HG03060 (cell line): Measurements from ENCODE around the gene PSMC5.
"Not testable (repeated sequence)": the region's sequence is repeated elsewhere in the genome, so short reads cannot be mapped to it uniquely, and the experiment has no call there.

ENCODE experiments used
- ATAC-seq: cut with Tn5 transposase; IDR thresholded peaks from one replicate; pipeline ENCODE4 v1.9.1; 2021; ENCODE audit warnings: low read depth, moderate number of reproducible peaks; ENCODE audit not compliant: unreplicated experiment

The PSMC5 gene

GRCh38 chr17:63837480-63837879 is 10.2 kb downstream of the PSMC5 start:
- no peak for ATAC-seq

DNA sequence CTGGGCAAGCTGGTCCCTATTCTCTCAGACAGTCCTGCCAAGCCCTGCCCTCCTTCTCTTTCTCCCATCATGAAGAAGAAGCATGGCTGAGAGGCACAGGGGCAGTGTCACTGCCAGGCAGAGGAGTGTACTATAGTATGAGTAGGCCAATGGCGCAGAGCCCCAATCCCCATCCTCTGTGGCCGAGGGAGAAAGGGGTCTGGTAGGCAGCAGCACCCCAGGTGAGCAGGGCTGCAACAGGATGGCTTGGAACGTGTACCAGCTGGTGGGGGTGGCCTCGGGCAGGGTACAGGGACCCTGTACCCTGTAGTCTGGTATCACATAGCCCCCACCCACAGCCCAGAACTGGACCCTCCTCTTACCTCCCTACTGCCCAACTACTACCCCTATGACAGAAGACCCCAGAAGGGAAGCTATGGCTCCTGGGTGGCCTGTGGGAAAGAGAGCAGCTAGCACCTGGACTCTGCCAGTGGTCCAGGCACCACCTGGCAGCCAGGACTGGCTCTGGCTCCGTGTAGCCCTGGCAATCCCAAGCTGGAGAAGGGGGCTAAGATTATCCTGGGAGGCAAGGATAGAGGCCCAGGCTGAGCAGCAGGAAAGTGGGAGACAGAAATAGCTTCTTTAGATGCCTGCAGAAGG is 10.8 kb downstream of the PSMC5 start:
- ATAC-seq, result no peak

- ATAC-seq, result no peak
Measured at GRCh38 chr17:63838631-63839171, 11.5 kb downstream of the PSMC5 start.

DNA sequence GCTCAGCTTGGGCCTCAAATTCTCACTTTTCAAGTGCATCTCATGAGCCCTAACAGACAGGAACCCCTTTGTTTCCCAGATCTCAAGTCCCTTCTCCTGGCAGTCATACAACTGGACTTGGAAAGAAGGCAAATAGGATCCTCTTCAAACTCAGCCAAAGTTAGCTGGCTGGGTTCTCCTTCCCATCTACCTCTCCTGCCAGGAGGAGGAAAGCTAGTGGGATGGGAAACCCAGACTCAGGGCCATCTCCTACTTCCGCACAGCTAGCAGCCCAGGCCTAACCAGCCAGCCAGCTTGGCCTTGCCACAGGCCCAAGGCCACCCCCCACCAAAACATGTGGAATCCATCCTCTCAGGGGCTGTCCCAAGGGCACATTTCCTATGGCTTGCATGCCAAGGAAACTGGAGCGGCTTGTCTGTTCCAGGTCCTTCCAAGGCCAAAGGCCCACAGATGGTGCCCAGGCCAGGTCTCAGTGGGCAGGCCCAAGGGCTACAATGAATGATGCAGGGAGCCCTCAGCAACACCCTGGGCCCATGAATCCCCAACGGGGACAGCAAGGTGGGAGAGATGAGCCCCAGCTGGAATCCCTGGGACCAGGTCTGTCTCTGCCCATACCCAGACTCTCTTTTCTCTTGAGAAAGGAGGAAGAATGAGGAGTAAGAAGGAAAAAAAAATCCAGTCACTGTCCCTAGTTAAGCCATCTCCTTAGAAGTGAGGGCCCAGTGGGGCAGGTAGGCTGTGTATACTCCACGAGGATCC is 13.5 kb downstream of the PSMC5 start:
- no peak for ATAC-seq

DNA sequence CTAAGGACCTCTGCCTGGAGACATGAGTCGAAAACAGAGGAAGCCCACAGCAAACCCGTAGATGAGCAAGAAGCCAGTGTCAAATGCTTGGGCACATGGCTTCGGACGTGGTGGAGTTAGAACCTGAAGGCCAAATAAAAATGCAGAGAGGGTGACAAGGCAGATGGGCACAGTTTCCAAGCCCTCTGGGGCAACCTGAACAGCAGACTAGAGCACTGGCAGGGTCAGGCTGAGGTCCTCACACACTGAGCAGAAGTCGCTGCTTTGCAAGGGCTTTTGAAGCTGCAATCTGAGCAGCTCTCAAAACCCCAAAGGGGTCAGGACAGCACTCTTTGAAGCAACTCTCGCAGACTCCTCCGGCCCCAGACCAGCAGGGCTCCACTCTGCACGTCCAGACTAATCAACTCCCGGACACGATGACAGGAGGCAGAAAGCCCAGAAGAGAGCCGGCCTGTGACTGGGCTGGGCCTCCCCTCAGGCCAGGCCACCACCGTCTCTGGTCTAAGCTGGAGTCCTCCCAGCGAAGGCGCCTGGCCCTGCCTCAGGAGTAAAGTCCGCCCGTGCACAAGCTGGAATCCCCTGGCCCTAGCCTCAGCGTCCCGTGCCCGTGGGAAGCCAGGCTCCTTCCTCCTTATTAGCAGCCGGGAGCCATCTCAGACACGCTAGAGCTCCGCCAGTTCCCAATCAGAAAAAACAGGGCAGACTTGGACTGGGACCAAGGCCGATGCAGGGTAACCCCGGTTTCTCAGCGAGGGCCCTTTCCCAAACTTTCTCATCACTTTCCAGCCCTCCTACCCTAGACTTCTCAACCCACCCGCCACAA is 14.3 kb downstream of the PSMC5 start:
- no peak for ATAC-seq

DNA sequence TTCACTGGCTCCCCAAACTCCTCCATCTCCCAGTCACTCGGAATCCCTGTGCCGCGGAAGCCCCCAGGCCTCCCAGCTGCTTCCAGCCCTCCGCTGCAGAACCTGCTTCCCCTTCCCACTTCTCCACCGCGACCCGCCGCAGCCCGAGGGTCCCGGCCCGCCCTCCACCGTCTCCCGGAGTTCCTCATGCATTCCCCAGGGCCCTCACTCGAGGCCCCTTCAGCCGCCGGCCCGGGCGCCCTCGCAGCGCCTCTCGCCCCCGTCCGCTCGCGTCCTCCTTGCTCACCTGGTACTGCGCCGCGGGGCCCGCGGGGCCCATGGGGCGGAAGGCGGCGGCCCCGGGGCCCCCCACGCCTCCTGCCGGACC is 14.9 kb downstream of the PSMC5 start:
- ATAC-seq, result no peak

GRCh38 chr17:63842540-63843386 is 15.5 kb downstream of the PSMC5 start, which contains the start of gene SMARCD2:
SMARCD2 (minus strand) TSS chr17:63842685; CDS start chr17:63842674, 11 bp downstream.
- ATAC-seq, result peak; percentile 47

GRCh38 chr17:63843387-63843888 is 16.2 kb downstream of the PSMC5 start:
- not testable (repeated sequence) for ATAC-seq

GRCh38 chr17:63843910-63844677 is 16.9 kb downstream of the PSMC5 start:
- no peak for ATAC-seq

- no peak for ATAC-seq
Measured at GRCh38 chr17:63845509-63845908, 18.3 kb downstream of the PSMC5 start.

DNA sequence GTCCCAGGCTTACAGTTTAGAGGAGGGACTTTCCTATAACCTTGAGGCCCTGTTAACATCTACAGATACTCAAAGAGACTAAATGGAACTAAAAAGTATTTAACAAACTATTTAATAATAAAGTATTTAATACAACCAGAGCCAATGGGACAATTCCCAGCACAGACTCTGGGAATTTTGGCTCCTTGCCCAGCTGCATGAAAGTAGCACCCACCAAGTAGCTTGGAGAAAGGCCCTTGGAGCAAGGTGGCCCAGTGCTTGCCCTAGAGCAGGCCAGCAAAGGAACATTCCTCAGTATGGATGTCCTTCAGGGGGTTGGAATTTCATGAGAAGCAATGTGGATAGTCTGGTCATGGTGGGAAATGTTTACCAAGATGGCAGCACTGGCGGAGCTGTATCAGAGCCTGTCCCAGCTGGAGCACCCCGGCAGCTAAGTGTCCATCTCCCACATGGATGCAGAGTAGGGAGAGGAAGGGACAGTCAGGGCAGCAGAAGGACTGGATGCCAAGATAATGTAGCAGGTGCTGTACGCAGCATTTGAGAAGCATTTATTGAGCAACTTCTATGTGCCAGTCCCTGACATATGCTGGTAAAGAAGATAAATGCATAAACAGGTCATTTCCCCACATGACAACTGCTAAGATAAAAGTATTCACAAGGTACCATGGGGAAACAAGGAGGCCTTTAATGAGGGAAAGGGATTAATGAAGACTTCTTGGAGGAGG is 20.5 kb downstream of the PSMC5 start:
- ATAC-seq, result no peak

DNA sequence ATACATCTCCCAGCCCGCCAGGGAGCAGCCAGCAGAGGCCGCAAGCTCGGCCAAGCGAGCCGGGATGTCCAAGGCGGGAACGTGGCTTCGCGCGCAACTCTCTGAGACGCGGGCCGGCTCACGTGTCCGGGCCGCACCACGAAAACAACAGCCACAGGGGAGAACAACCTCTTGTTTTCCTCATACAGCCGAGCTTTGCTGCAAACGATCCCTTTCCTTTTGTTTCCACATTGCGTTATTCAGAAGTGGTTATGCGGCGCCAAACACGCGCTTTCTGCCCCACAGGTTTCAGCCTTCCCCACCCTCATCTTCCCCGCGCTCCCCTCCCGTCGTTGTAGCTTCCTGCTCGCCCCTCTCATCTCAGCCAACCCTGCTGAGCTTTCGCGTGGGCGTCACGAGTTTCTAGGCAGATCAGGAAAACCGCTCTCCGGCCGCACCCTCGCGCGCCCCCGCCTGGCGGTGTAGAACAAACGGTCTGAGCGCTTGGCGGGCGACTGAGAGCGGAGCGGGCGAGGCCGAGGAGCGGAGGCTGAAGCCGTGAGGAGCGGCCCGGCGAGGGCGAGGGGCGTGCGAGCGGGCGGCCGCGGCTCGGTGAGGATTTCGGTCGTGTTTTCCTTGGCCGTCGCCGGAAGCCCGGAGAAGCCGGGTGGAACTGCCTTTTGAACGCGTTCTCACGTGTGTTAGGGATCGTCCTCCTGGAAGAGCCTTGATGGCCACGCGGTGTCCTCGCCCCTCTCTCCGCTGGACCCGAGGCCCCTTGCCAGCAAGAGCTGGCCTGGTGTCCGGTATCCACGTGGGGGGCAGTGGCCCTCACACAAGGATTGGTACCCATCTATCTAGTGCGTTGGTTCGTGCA is 21.8 kb downstream of the PSMC5 start:
- no peak for ATAC-seq

GRCh38 chr17:63850401-63850800 is 23.2 kb downstream of the PSMC5 start:
- no peak for ATAC-seq

DNA sequence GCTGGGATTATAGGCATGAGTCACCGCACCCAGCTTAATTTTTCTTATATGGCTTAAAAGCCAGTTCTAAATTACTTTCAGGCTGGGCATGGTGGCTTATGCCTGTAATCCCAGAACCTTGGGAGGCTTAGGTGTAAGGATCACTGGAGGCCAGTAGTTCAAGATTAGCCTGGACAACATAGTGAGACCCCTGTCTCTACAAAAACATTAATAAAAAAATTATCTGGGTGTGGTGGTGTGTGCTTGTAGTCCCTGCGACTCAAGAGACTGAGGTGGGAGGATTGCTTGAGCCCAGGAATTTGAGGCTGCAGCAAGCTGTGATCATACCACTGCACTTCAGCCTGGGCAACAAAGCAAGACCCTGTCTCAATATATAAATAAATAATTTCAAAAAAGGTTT is 26.0 kb downstream of the PSMC5 start:
- ATAC-seq, result no peak

DNA sequence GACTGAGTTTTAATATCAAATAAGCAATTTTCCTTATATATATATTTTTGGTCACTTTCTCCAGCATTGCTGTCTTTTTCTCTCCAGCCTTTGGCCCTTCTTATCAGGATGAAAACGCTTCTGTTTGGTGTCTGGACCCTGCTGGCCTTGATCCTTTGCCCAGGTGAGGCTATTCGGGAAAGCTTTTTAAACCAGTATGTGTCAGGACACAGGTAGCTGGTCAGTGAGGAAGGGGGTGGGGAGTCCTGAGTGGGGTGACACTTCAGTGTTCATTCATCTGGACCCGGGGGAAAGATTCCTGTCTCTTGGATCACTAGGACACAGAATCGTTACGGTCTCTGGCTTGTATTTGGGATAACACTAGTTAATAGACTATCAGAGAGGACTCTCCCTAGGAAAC is 27.5 kb downstream of the PSMC5 start:
- ATAC-seq, result no peak

DNA sequence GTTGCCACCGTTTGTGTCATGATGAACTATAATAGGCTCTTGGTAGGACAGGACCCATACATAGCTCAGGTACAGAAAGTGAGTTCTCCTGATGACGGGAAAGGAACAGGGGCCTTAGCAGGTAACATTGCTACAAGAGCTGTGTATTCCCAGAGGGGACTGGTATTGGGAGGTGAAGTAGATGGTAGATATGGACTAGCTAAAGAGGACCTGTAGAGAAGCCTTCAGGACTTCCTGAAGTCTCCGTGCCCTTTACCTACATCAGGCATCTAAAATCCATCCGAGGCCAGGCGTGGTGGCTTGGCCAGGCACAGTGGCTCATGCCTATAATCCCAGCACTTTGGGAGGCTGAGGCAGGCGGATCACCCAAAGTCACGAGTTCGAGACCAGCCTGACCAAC is 28.0 kb downstream of the PSMC5 start:
- ATAC-seq, result no peak

DNA sequence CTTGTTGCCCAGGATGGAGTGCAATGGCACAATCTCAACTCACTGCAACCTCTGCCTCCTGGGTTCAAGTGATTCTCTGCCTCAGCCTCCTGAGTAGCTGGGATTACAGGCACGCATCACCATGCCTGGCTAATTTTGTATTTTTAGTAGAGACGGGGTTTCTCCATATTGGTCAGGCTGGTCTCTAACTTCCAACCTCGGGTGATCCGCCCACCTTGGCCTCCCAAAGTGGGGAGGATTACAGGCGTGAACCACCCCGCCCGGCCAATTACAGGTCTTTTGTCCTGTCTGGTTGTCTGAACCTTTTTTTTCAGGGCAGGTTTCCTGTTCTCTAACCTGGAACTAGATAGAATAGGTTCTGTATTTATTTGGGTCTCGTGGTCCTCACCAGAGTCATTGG is 29.2 kb downstream of the PSMC5 start:
- ATAC-seq, result not testable (repeated sequence)

GRCh38 chr17:63859257-63859656 is 32.0 kb downstream of the PSMC5 start:
- ATAC-seq, result no peak
